Right lobe of liver (tissue), 4 donors: Measurements from ENCODE around the gene CDH13.

Source experiments
- CTCF ChIP-seq, 4 donors: fragments of 200-600 bp in 3 of 4; fragments of 450-650 bp in 1 of 4; IDR thresholded peaks; one replicate each; pipeline versions ENCODE4 v1.5.1 to v1.8.0; 2016 to 2022; ENCODE audit warnings: antibody characterized with exemption in 4 of 4, mild to moderate bottlenecking in 2 of 4
- POLR2A ChIP-seq: fragments of 450-650 bp; IDR thresholded peaks from one replicate; pipeline ENCODE4 v1.6.1; 2017; ENCODE audit warnings: antibody characterized with exemption, mild to moderate bottlenecking
- donor health status: DM: no; HTN: no; CAD: no.
- donor health status: DM: no; HTN: no; CAD: no.
- donor health status: DM: no; HTN: yes; CAD: no.

DNA sequence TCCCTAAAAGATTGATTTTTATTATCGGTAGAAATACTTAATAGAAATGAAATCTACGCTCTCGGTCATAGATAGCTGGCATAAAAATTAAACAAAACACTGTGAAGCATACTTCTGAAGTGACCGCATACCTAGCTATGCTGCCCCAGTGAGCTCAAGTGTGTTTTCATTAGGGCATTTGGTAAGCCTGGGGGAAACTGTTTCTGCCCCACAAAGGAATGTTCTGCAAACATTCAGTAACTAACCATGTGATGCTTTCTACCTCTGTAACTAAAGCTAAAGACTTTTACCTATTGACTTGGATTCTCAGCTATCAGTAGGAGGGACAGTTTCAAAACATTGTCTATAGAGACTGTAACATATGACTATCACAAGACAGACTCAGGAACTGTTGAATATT, 1087.5 kb downstream of the CDH13 start:
- TF ChIP-seq POLR2A = no peak
- no peak for TF ChIP-seq CTCF (IDR thresholded peaks at IDR 0.05)
